Peyer's patch (tissue), 4 donors: ENCODE results near the gene SAPCD2.

Experiments used
- CTCF ChIP-seq, 6 experiments: fragments of 450-650 bp in 4 of 6; fragments of 200-600 bp in 2 of 6; sonication (generic) in 1 of 6; IDR thresholded peaks; one replicate each; pipeline ENCODE4 v1.5.1; 2017 to 2019; ENCODE audit warnings: antibody characterized with exemption in 6 of 6, mild to moderate bottlenecking in 3 of 6, moderate library complexity in 1 of 6
- POLR2A ChIP-seq, 2 donors: fragments of 450-650 bp; IDR thresholded peaks; one replicate each; pipeline ENCODE4 v1.5.1; 2017; ENCODE audit warnings: antibody characterized with exemption in 2 of 2, mild to moderate bottlenecking in 2 of 2, moderate library complexity in 2 of 2

GRCh38 chr9:137044502-137045177, 25.7 kb downstream of the SAPCD2 start:
- TF ChIP-seq POLR2A (IDR thresholded peaks at IDR 0.05) (peak in 1 of 2 donors; percentile 20), CTCF (IDR thresholded peaks at IDR 0.05) (no peak)
